Tibial nerve (tissue), 4 donors: ENCODE data around the gene TDRKH.

ENCODE experiments used
- EP300 ChIP-seq, 2 donors: sonication (generic); formaldehyde crosslinking; IDR thresholded peaks; one replicate each; pipeline ENCODE4 v1.6.1; 2017; ENCODE audit warnings: antibody characterized with exemption in 2 of 2, mild to moderate bottlenecking in 1 of 2
- POLR2A ChIP-seq, 2 donors: fragments of 450-650 bp; IDR thresholded peaks; one replicate each; pipeline ENCODE4 v1.6.1; 2017; ENCODE audit warnings: antibody characterized with exemption in 2 of 2, mild to moderate bottlenecking in 2 of 2, moderate library complexity in 2 of 2
- TF ChIP-seq, protein P1 (sequence below), 5 experiments: fragments of 200-600 bp in 3 of 5; fragments of 450-650 bp in 2 of 5; sonication (generic) in 3 of 5; IDR thresholded peaks; one replicate each; pipeline ENCODE4 v1.5.1; 2016 to 2019; ENCODE audit warnings: antibody characterized with exemption in 5 of 5, mild to moderate bottlenecking in 3 of 5, moderate library complexity in 2 of 5

DNA sequence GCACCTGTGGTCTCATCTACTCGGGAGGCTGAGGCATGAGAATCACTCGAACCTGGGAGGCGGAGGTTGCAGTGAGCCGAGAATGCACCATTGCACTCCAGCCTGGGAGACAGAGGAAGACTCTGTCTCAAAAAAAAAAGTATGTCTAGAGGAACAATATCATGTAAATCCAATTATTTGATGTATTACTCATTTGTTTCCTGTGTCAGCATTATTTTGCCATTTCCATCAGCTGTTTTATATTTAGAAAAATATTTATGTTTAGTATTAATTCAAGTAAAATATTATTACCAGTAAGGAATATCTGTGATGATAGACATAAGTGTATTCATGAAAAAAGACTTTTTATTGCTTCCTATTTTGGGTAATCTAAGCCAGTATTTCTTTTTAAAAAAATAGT lies 13.0 kb downstream of the TDRKH start:
- TF ChIP-seq POLR2A (IDR thresholded peaks at IDR 0.05) (no peak), EP300 (IDR thresholded peaks at IDR 0.05) (no peak)
- TF ChIP-seq, protein P1, sequence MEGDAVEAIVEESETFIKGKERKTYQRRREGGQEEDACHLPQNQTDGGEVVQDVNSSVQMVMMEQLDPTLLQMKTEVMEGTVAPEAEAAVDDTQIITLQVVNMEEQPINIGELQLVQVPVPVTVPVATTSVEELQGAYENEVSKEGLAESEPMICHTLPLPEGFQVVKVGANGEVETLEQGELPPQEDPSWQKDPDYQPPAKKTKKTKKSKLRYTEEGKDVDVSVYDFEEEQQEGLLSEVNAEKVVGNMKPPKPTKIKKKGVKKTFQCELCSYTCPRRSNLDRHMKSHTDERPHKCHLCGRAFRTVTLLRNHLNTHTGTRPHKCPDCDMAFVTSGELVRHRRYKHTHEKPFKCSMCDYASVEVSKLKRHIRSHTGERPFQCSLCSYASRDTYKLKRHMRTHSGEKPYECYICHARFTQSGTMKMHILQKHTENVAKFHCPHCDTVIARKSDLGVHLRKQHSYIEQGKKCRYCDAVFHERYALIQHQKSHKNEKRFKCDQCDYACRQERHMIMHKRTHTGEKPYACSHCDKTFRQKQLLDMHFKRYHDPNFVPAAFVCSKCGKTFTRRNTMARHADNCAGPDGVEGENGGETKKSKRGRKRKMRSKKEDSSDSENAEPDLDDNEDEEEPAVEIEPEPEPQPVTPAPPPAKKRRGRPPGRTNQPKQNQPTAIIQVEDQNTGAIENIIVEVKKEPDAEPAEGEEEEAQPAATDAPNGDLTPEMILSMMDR (IDR thresholded peaks at IDR 0.05) = no peak
